ENCODE measurements around the gene ZNF780B. TPM values are rescaled to one million over a fixed set of nuclear protein-coding genes. Genes with fewer than 3 reads are reported as not detected.
"Not testable (repeated sequence)": the region's sequence is repeated elsewhere in the genome, so short reads cannot be mapped to it uniquely, and the experiment has no call there.

ZNF780B gene
- total RNA-seq, 4 donors from 2014 or later: 14.5 to 51.2 (median 28.2) TPM

- Histone ChIP-seq H3K27me3 (no peaks in the 10 kb centered on the region), H3K27ac (no peak overlapping the region), H3K4me1 (peaks cover 0 to 12% (median 5%) of the 10 kb centered on the region in 4 donors), H3K9me3 (peaks cover 0 to 10% (median 0%) of the 10 kb centered on the region in 4 donors), H3K36me3 (no peaks in the 10 kb centered on the region), H3K4me3 (peak overlapping the region in 1 of 4 donors; percentile 79)
- DNase-seq: no peak
- TF ChIP-seq CTCF (IDR thresholded peaks at IDR 0.05) (no peak), POLR2A (IDR thresholded peaks at IDR 0.05) (no peak)
Observed at GRCh38 chr19:40057166-40057565, 1.1 kb upstream of the ZNF780B start.

GRCh38 chr19:40056505-40056904, 474 bp upstream of the ZNF780B start:
- TF ChIP-seq POLR2A (IDR thresholded peaks at IDR 0.05) (no peak), CTCF (IDR thresholded peaks at IDR 0.05) (no peak)
- H3K27ac ChIP-seq: peak overlapping the region in 3 of 4 donors; percentile 66 to 72 (median 66)
- H3K9me3 ChIP-seq: peaks cover 0 to 10% (median 0%) of the 10 kb centered on the region in 4 donors
- peaks cover 0 to 12% (median 5%) of the 10 kb centered on the region in 4 donors for H3K4me1 ChIP-seq
- H3K27me3 ChIP-seq: no peaks in the 10 kb centered on the region
- DNase-seq: no peak
- peak overlapping the region; percentile 63 to 79 (median 67) for H3K4me3 ChIP-seq
- no peaks in the 10 kb centered on the region for H3K36me3 ChIP-seq

- Histone ChIP-seq H3K27ac (no peak overlapping the region), H3K27me3 (no peaks in the 10 kb centered on the region), H3K36me3 (peaks cover 0 to 7% (median 0%) of the 10 kb centered on the region in 3 donors), H3K9me3 (peaks cover 0 to 10% (median 0%) of the 10 kb centered on the region in 4 donors), H3K4me3 (peak overlapping the region; percentile 63 to 79 (median 67)), H3K4me1 (peaks cover 0 to 12% (median 5%) of the 10 kb centered on the region in 4 donors)
- DNase-seq: no peak
- TF ChIP-seq CTCF (IDR thresholded peaks at IDR 0.05): no peak
Observed at GRCh38 chr19:40055049-40055448, 982 bp downstream of the ZNF780B start.

GRCh38 chr19:40054632-40055031, 1.4 kb downstream of the ZNF780B start:
- peak overlapping the region in 1 of 4 donors; percentile 63 for H3K4me3 ChIP-seq
- H3K4me1 ChIP-seq: peaks cover 0 to 12% (median 5%) of the 10 kb centered on the region in 4 donors
- no peaks in the 10 kb centered on the region for H3K27me3 ChIP-seq
- no peak overlapping the region for H3K27ac ChIP-seq
- TF ChIP-seq CTCF (IDR thresholded peaks at IDR 0.05): no peak
- no peak for TF ChIP-seq POLR2A (IDR thresholded peaks at IDR 0.05)
- H3K36me3 ChIP-seq: peaks cover 0 to 12% (median 0%) of the 10 kb centered on the region in 3 donors
- no peak for DNase-seq
- H3K9me3 ChIP-seq: peaks cover 0 to 6% (median 0%) of the 10 kb centered on the region in 4 donors

GRCh38 chr19:40053491-40053890, 2.5 kb downstream of the ZNF780B start:
- H3K4me3 ChIP-seq: no peak overlapping the region
- H3K36me3 ChIP-seq: peaks cover 0 to 23% (median 0%) of the 10 kb centered on the region in 3 donors
- no peaks in the 10 kb centered on the region for H3K27me3 ChIP-seq
- TF ChIP-seq CTCF (IDR thresholded peaks at IDR 0.05): no peak
- TF ChIP-seq POLR2A (IDR thresholded peaks at IDR 0.05): no peak
- DNase-seq: no peak
- no peak overlapping the region for H3K27ac ChIP-seq
- H3K4me1 ChIP-seq: peaks cover 0 to 12% (median 5%) of the 10 kb centered on the region in 4 donors
- H3K9me3 ChIP-seq: peaks cover 0 to 3% (median 0%) of the 10 kb centered on the region in 4 donors

GRCh38 chr19:40041718-40042117, 14.3 kb downstream of the ZNF780B start:
- H3K27me3 ChIP-seq, H3K4me1 ChIP-seq, H3K27ac ChIP-seq, DNase-seq, H3K4me3 ChIP-seq: not testable (repeated sequence)
- peaks cover 0 to 38% (median 4%) of the 10 kb centered on the region in 4 donors for H3K9me3 ChIP-seq
- peaks cover 0 to 37% (median 3%) of the 10 kb centered on the region in 3 donors for H3K36me3 ChIP-seq

- H3K27me3 ChIP-seq, H3K36me3 ChIP-seq, H3K27ac ChIP-seq, DNase-seq, H3K4me1 ChIP-seq, H3K4me3 ChIP-seq: not testable (repeated sequence)
- peaks cover 0 to 51% (median 13%) of the 10 kb centered on the region in 4 donors for H3K9me3 ChIP-seq
Observed at GRCh38 chr19:40038047-40038446, 18.0 kb downstream of the ZNF780B start.
